GM23338 (cell line): ENCODE data around the gene MITD1.

Experiments
- CREB1 ChIP-seq: fragments of 250-450 bp; sonication (Bioruptor Pico); IDR thresholded peaks from 2 replicates; pipeline ENCODE4 v1.5.0; 2020; ENCODE audit warnings: low read depth, mild to moderate bottlenecking, moderate library complexity
- CTCF ChIP-seq, 2 experiments: fragments of 200-600 bp in 1 of 2; sonication (generic) in 1 of 2; conservative IDR thresholded peaks; 2 replicates each; pipeline versions ENCODE4 v1.5.1 to v1.6.1; 2016 to 2017; ENCODE audit warnings: antibody characterized with exemption in 2 of 2, low read depth in 2 of 2, mild to moderate bottlenecking in 2 of 2, moderate library complexity in 1 of 2
- ETS1 ChIP-seq: IDR thresholded peaks from 2 replicates; pipeline ENCODE4 v1.6.1; 2016; ENCODE audit warnings: antibody characterized with exemption
- EZH2 ChIP-seq: fragments of 200-600 bp; sonication (generic); IDR thresholded peaks from one replicate; pipeline ENCODE4 v1.8.0; 2017; ENCODE audit warnings: antibody characterized with exemption, mild to moderate bottlenecking, low read depth; ENCODE audit not compliant: unreplicated experiment
- EZH2phosphoT487 ChIP-seq: fragments of 200-600 bp; sonication (generic); IDR thresholded peaks from one replicate; pipeline ENCODE4 v1.8.1; 2018; ENCODE audit warnings: antibody characterized with exemption; ENCODE audit not compliant: unreplicated experiment
- JUNB ChIP-seq: IDR thresholded peaks from one replicate; pipeline ENCODE4 v1.6.1; 2016; ENCODE audit warnings: antibody characterized with exemption; ENCODE audit not compliant: unreplicated experiment
- NANOG ChIP-seq: IDR thresholded peaks from 2 replicates; pipeline ENCODE4 v1.6.1; 2016; ENCODE audit warnings: antibody characterized with exemption, borderline replicate concordance
- POLR2AphosphoS5 ChIP-seq: IDR thresholded peaks from 2 replicates; pipeline ENCODE4 v1.6.1; 2016; ENCODE audit warnings: antibody characterized with exemption, low read depth
- REST ChIP-seq: IDR thresholded peaks from one replicate; pipeline ENCODE4 v1.6.1; 2018; ENCODE audit warnings: antibody characterized with exemption; ENCODE audit not compliant: unreplicated experiment
- STAT1 ChIP-seq: IDR thresholded peaks from one replicate; pipeline ENCODE4 v1.6.1; 2016; ENCODE audit warnings: antibody characterized with exemption; ENCODE audit not compliant: unreplicated experiment
- ZNF114 ChIP-seq: fragments of 250-450 bp; sonication (Bioruptor Pico); IDR thresholded peaks from 2 replicates; pipeline ENCODE4 v1.5.0; 2020; ENCODE audit warnings: mild to moderate bottlenecking, moderate library complexity
- ZNF331 ChIP-seq: fragments of 250-450 bp; sonication (Bioruptor Pico); IDR thresholded peaks from 2 replicates; pipeline ENCODE4 v1.5.0; 2020; ENCODE audit warnings: low read depth, mild to moderate bottlenecking, moderate library complexity

- TF ChIP-seq JUNB (no peak), CTCF (conservative IDR thresholded peaks at IDR 0.05; ENCODE audit: low read depth in 2 of 2) (no peak), CREB1 (CRISPR knock-in tag) (no peak), POLR2AphosphoS5 (no peak), ZNF331 (CRISPR knock-in tag) (no peak), ETS1 (no peak), REST (no peak), EZH2 (no peak), NANOG (no peak), STAT1 (no peak), EZH2phosphoT487 (no peak), ZNF114 (CRISPR knock-in tag) (no peak)
Measured at GRCh38 chr2:99188357-99188756, 7.5 kb upstream of the MITD1 start.
